ENCODE data around the gene EPN3.

GRCh38 chr17:50508573-50509460 lies 23.7 kb upstream of the EPN3 start:
- TF ChIP-seq CTCF (IDR thresholded peaks at IDR 0.05) (peak in 1 of 4 experiments; percentile 1), POLR2A (IDR thresholded peaks at IDR 0.05) (peak in 1 of 2 donors; percentile 0)

All from uterus (tissue), 2 donors.